ENCODE data around the gene AGR3.
A peak's percentile ranks its signal among the peaks of the same experiment; 100 is the strongest.

- TF ChIP-seq REST (IDR thresholded peaks at IDR 0.05; ENCODE audit: borderline replicate concordance): no peak
- TF ChIP-seq POLR2AphosphoS5 (IDR thresholded peaks at IDR 0.05): no peak
- TF ChIP-seq RAD21 (conservative IDR thresholded peaks at IDR 0.05): peak; percentile 70
- peak; percentile 71 for TF ChIP-seq CTCF (IDR thresholded peaks at IDR 0.05; ENCODE audit: poor library complexity, severe bottlenecking)
Observed at GRCh38 chr7:16918288-16918895, 36.6 kb upstream of the AGR3 start.

All from neural cell (in vitro differentiated cells).